Activated naive CD4-positive, alpha-beta T cell (primary cell): Measurements from ENCODE around the gene ALK.

ENCODE experiments used
- DNase-seq, 4 experiments: peaks; one replicate each; lab custom pipeline; 2025; lab: John Stamatoyannopoulos, UW

ALK gene

GRCh38 chr2:29400930-29401653, 520.3 kb downstream of the ALK start:
- DNase-seq, result no peak

- no peak for DNase-seq
These were observed 522.8 kb downstream of the ALK start for GRCh38 chr2:29398384-29399237.

GRCh38 chr2:29397713-29398112, 523.7 kb downstream of the ALK start:
- no peak for DNase-seq

GRCh38 chr2:29397039-29397438, 524.3 kb downstream of the ALK start:
- no peak for DNase-seq

GRCh38 chr2:29394981-29395350, 526.4 kb downstream of the ALK start:
- DNase-seq, result no peak

GRCh38 chr2:29394311-29394980, 526.9 kb downstream of the ALK start:
- no peak for DNase-seq

- DNase-seq, result no peak
These were observed 527.7 kb downstream of the ALK start for GRCh38 chr2:29393676-29394075.

- no peak for DNase-seq
These were observed 528.6 kb downstream of the ALK start for GRCh38 chr2:29392774-29393173.

- no peak for DNase-seq
These were observed 531.2 kb downstream of the ALK start for GRCh38 chr2:29390136-29390535.

GRCh38 chr2:29389686-29390085, 531.7 kb downstream of the ALK start:
- no peak for DNase-seq

GRCh38 chr2:29388071-29388470, 533.3 kb downstream of the ALK start:
- DNase-seq, result no peak

- DNase-seq, result no peak
These were observed 538.9 kb downstream of the ALK start for GRCh38 chr2:29382486-29382885.

GRCh38 chr2:29377788-29378187, 543.6 kb downstream of the ALK start:
- no peak for DNase-seq

- DNase-seq, result no peak
These were observed 544.8 kb downstream of the ALK start for GRCh38 chr2:29376541-29376940.

GRCh38 chr2:29375843-29376242, 545.5 kb downstream of the ALK start:
- DNase-seq, result no peak

GRCh38 chr2:29374823-29375222, 546.6 kb downstream of the ALK start:
- no peak for DNase-seq

- DNase-seq, result no peak
These were observed 547.5 kb downstream of the ALK start for GRCh38 chr2:29373870-29374269.

- DNase-seq, result no peak
These were observed 549.2 kb downstream of the ALK start for GRCh38 chr2:29372185-29372584.

GRCh38 chr2:29370581-29371125, 550.7 kb downstream of the ALK start:
- DNase-seq, result no peak

GRCh38 chr2:29370173-29370572, 551.2 kb downstream of the ALK start:
- DNase-seq, result no peak

GRCh38 chr2:29368659-29369040, 552.7 kb downstream of the ALK start:
- DNase-seq, result no peak

GRCh38 chr2:29367986-29368658, 553.3 kb downstream of the ALK start:
- DNase-seq, result no peak
